Fibroblast of lung (primary cell): ENCODE measurements around the gene ANKRD35. TPM values are rescaled to one million over a fixed set of nuclear protein-coding genes. Genes with fewer than 3 reads are reported as not detected.

ENCODE experiments used
- polyA plus RNA-seq, 2 donors: library from polyadenylated mRNA; depleted of rRNA in 1 of 2; stranded (reverse) in 1 of 2; unstranded in 1 of 2; fragments of >200 nt; gene quantifications; 2 replicates each; pipeline ENCODE4 v1.2.1, GENCODE V29; 2011 to 2012; ENCODE audit warnings: missing spikeins in 1 of 2
- total RNA-seq: library from RNA; depleted of rRNA; stranded (reverse); fragments of >200 nt; gene quantifications from 2 replicates; pipeline ENCODE4 v1.2.1, GENCODE V29; 2014

The ANKRD35 gene
- total and polyA plus RNA-seq, 2 donors (not counting 1 experiment from before 2014, with no cell fraction given), result 0.65 to 4.5 TPM

Other genes with a start within 250 kb of the ANKRD35 start
- 0.26 and 1.5 TPM in 2 replicates for gene PDZK1, start 178.5 kb downstream of the ANKRD35 start, total RNA-seq
- 0.91 and 2.3 TPM in 2 replicates for gene PDZK1, start 178.5 kb downstream of the ANKRD35 start, polyA plus RNA-seq
- gene CD160, start 166.4 kb downstream of the ANKRD35 start, total RNA-seq, result not detected in 2 replicates
- 0.05 TPM in 1 of 2 replicates, not detected in the other for gene CD160, start 166.4 kb downstream of the ANKRD35 start, polyA plus RNA-seq
- 9.2 and 19.8 TPM in 2 replicates for gene RNF115, start 61.8 kb downstream of the ANKRD35 start, total RNA-seq
- 16.2 and 25.5 TPM in 2 replicates for gene RNF115, start 61.8 kb downstream of the ANKRD35 start, polyA plus RNA-seq
- 32.1 and 38.3 TPM in 2 replicates for gene POLR3C, start 61.7 kb downstream of the ANKRD35 start, total RNA-seq
- gene POLR3C, start 61.7 kb downstream of the ANKRD35 start, polyA plus RNA-seq, result 45.1 and 64.5 TPM in 2 replicates
- 2.1 and 5.1 TPM in 2 replicates for gene NUDT17, start 40.2 kb downstream of the ANKRD35 start, total RNA-seq
- 3.4 and 4.5 TPM in 2 replicates for gene NUDT17, start 40.2 kb downstream of the ANKRD35 start, polyA plus RNA-seq
- 5.1 and 8.9 TPM in 2 replicates for gene PIAS3, start 26.8 kb downstream of the ANKRD35 start, total RNA-seq
- 22.9 and 29.3 TPM in 2 replicates for gene PIAS3, start 26.8 kb downstream of the ANKRD35 start, polyA plus RNA-seq
- gene ITGA10, start 24.2 kb upstream of the ANKRD35 start, total RNA-seq, result 0.51 and 2.8 TPM in 2 replicates
- 1.2 and 1.7 TPM in 2 replicates for gene ITGA10, start 24.2 kb upstream of the ANKRD35 start, polyA plus RNA-seq
- gene PEX11B, start 32.9 kb upstream of the ANKRD35 start, total RNA-seq, result 21.1 and 28.2 TPM in 2 replicates
- 34.3 and 41.3 TPM in 2 replicates for gene PEX11B, start 32.9 kb upstream of the ANKRD35 start, polyA plus RNA-seq
- 56.6 and 61.9 TPM in 2 replicates for gene RBM8A, start 41.6 kb upstream of the ANKRD35 start, total RNA-seq
- gene RBM8A, start 41.6 kb upstream of the ANKRD35 start, polyA plus RNA-seq, result 137 and 235 TPM in 2 replicates
- gene LIX1L, start 72.2 kb upstream of the ANKRD35 start, total RNA-seq, result 10.5 and 14.2 TPM in 2 replicates
- gene LIX1L, start 72.2 kb upstream of the ANKRD35 start, polyA plus RNA-seq, result 63.3 and 65.7 TPM in 2 replicates
- 0.26 and 1.2 TPM in 2 replicates for gene ANKRD34A, start 78.7 kb upstream of the ANKRD35 start, total RNA-seq
- 1.9 and 2.6 TPM in 2 replicates for gene ANKRD34A, start 78.7 kb upstream of the ANKRD35 start, polyA plus RNA-seq
- 15.4 and 23.8 TPM in 2 replicates for gene POLR3GL, start 78.8 kb upstream of the ANKRD35 start, total RNA-seq
- 22.6 and 23.3 TPM in 2 replicates for gene POLR3GL, start 78.8 kb upstream of the ANKRD35 start, polyA plus RNA-seq
- 361 and 773 TPM in 2 replicates for gene TXNIP, start 110.7 kb upstream of the ANKRD35 start, total RNA-seq
- 61.1 and 204 TPM in 2 replicates for gene TXNIP, start 110.7 kb upstream of the ANKRD35 start, polyA plus RNA-seq
- gene HJV, start 135.9 kb upstream of the ANKRD35 start, total RNA-seq, result not detected in 2 replicates
- gene HJV, start 135.9 kb upstream of the ANKRD35 start, polyA plus RNA-seq, result not detected in 2 replicates